HCT116 (cell line): Measurements from ENCODE around the gene CES1. TPM values are rescaled to one million over a fixed set of nuclear protein-coding genes. Genes with fewer than 3 reads are reported as not detected.

Experiments used
- ATAC-seq: fragments of 200-7000 bp; cut with Tn5 transposase; 2 replicates; pipeline ENCODE4 v1.9.1; 2020; ENCODE audit warnings: mild to moderate bottlenecking, moderate library complexity
- BruUV-seq: library from RNA; stranded (reverse); fragments of 400-500 nt; replicated peaks from 2 replicates; lab custom pipeline; 2021; lab: Mats Ljungman, UMichigan
- CTCF ChIA-PET: fragments of 300-600 bp; sonication (Branson Sonifier 250); formaldehyde crosslinking; loops from one replicate; lab custom pipeline; 2021; ENCODE audit warnings: antibody characterized with exemption; lab: Charles Lee
- POLR2A ChIA-PET: fragments of 300-600, 350-600 bp; sonication (Branson Sonifier 250); formaldehyde crosslinking; loops from one replicate; lab custom pipeline; 2021; ENCODE audit warnings: antibody characterized with exemption; lab: Charles Lee
- RAD21 ChIA-PET, 2 experiments: fragments of 300-600 bp; sonication (Branson Sonifier 250); formaldehyde crosslinking; loops; one replicate each; lab custom pipeline; 2023; ENCODE audit warnings: low total read pairs in 2 of 2; ENCODE audit not compliant: uncharacterized antibody in 2 of 2, unreplicated experiment in 2 of 2, low non-redundant PET in 1 of 2; lab: Charles Lee
- DNase-seq: peaks from one replicate; pipeline ENCODE4 v3.0.0-alpha.2; 2010; ENCODE audit warnings: low read depth, low spot score
- H2AFZ ChIP-seq: fragments of 200-600 bp; shearing (Covaris generic), sonication (generic); 2 replicates; pipeline ENCODE4 v1.6.1; 2017; ENCODE audit warnings: low read depth, mixed run types, mixed read lengths, antibody characterized with exemption, low read length; ENCODE audit not compliant: poor library complexity, severe bottlenecking
- H3K27ac ChIP-seq: 2 replicates; pipeline ENCODE4 v1.5.1; 2012; ENCODE audit warnings: low read depth, low read length
- H3K27me3 ChIP-seq: fragments of 200-600 bp; sonication (generic); 2 replicates; pipeline ENCODE4 v1.6.1; 2016; ENCODE audit warnings: mixed run types, low read length, mixed read lengths; ENCODE audit not compliant: insufficient read depth
- H3K36me3 ChIP-seq, 2 experiments: fragments of 200-500 bp in 1 of 2; fragments of 200-600 bp in 1 of 2; sonication (Bioruptor generic) in 1 of 2; sonication (generic) in 1 of 2; 2 replicates each; pipeline versions ENCODE4 v1.5.1 to v1.6.1; 2014 to 2016; ENCODE audit warnings: low read length in 2 of 2, inconsistent platforms in 1 of 2, mixed read lengths in 1 of 2, mixed run types in 1 of 2; ENCODE audit not compliant: insufficient read depth in 2 of 2, control insufficient read depth in 1 of 2
- H3K4me1 ChIP-seq, 2 experiments: fragments of 200-600 bp in 1 of 2; sonication (generic) in 1 of 2; 2 replicates each; pipeline versions ENCODE4 v1.5.1 to v1.6.1; 2012 to 2017; ENCODE audit warnings: low read length in 2 of 2, inconsistent platforms in 1 of 2, mild to moderate bottlenecking in 1 of 2, mixed read lengths in 1 of 2, mixed run types in 1 of 2, moderate library complexity in 1 of 2; ENCODE audit not compliant: insufficient read depth in 2 of 2, control insufficient read depth in 1 of 2
- H3K4me2 ChIP-seq: fragments of 200-600 bp; sonication (generic); 2 replicates; pipeline ENCODE4 v1.6.1; 2017; ENCODE audit warnings: mixed run types, low read length, mixed read lengths
- H3K4me3 ChIP-seq, 2 experiments: fragments of 200-600 bp in 1 of 2; sonication (generic) in 1 of 2; replicated peaks in 1 of 2; 2 replicates each; pipeline ENCODE4 v1.5.1; 2011 to 2016; ENCODE audit warnings: low read length in 2 of 2, control low read depth in 1 of 2, low read depth in 1 of 2, mild to moderate bottlenecking in 1 of 2, mixed read lengths in 1 of 2, mixed run types in 1 of 2
- H3K79me2 ChIP-seq: fragments of 200-600 bp; sonication (generic); 2 replicates; pipeline ENCODE4 v1.6.1; 2017; ENCODE audit warnings: mild to moderate bottlenecking, mixed run types, low read length, moderate library complexity, mixed read lengths; ENCODE audit not compliant: insufficient read depth
- H3K9ac ChIP-seq: fragments of 200-600 bp; sonication (generic); 2 replicates; pipeline ENCODE4 v1.6.1; 2016; ENCODE audit warnings: low read length, mixed read lengths
- H3K9me2 ChIP-seq: fragments of 200-600 bp; sonication (generic), shearing (Covaris generic); 2 replicates; pipeline ENCODE4 v1.6.1; 2017; ENCODE audit warnings: mixed run types, mild to moderate bottlenecking, moderate library complexity; ENCODE audit not compliant: insufficient read depth
- H3K9me3 ChIP-seq, 2 experiments: fragments of 200-500 bp in 1 of 2; fragments of 200-600 bp in 1 of 2; sonication (Bioruptor generic) in 1 of 2; sonication (generic) in 1 of 2; 2 replicates each; pipeline ENCODE4 v1.6.1; 2014 to 2017; ENCODE audit warnings: low read length in 2 of 2, mixed read lengths in 2 of 2, inconsistent platforms in 1 of 2, low read depth in 1 of 2, mild to moderate bottlenecking in 1 of 2, mixed run types in 1 of 2, moderate library complexity in 1 of 2; ENCODE audit not compliant: control insufficient read depth in 1 of 2, insufficient read depth in 1 of 2
- H4K20me1 ChIP-seq: fragments of 200-600 bp; sonication (generic), shearing (Covaris generic); 2 replicates; pipeline ENCODE4 v1.6.1; 2017; ENCODE audit warnings: mixed run types, mild to moderate bottlenecking, moderate library complexity; ENCODE audit not compliant: insufficient read depth
- CBX3 ChIP-seq: IDR thresholded peaks from 2 replicates; pipeline ENCODE4 v1.6.1; 2012; ENCODE audit warnings: low read depth
- CEBPB ChIP-seq: IDR thresholded peaks from 2 replicates; pipeline ENCODE4 v1.6.1; 2012; ENCODE audit warnings: low read depth
- JUND ChIP-seq: IDR thresholded peaks from 2 replicates; pipeline ENCODE4 v1.6.1; 2012
- POLR2A ChIP-seq: IDR thresholded peaks from 2 replicates; pipeline ENCODE4 v1.7.0; 2011; ENCODE audit warnings: borderline replicate concordance; ENCODE audit not compliant: insufficient read depth, insufficient read length; ENCODE audit errors: extremely low read depth
- RAD21 ChIP-seq: IDR thresholded peaks from 2 replicates; pipeline ENCODE4 v1.6.1; 2012; ENCODE audit warnings: low read depth, mild to moderate bottlenecking
- SIN3A ChIP-seq: IDR thresholded peaks from 2 replicates; pipeline ENCODE4 v1.6.1; 2012; ENCODE audit warnings: low read depth
- SP1 ChIP-seq: IDR thresholded peaks from 2 replicates; pipeline ENCODE4 v1.6.1; 2012; ENCODE audit warnings: low read depth
- SRF ChIP-seq: IDR thresholded peaks from 2 replicates; pipeline ENCODE4 v1.6.1; 2012; ENCODE audit warnings: low read depth
- intact Hi-C: fragments of 100-400 bp; cut with micrococcal nuclease; formaldehyde crosslinking; loops from 2 replicates; pipeline ENCODE4 v1.10.0; 2022
- total RNA-seq: library from RNA; stranded (reverse); gene quantifications from one replicate; pipeline ENCODE4 v1.2.1, GENCODE V29; 2021; ENCODE audit not compliant: unreplicated experiment
- TF ChIP-seq, protein P1 (sequence below): IDR thresholded peaks from 2 replicates; pipeline ENCODE4 v1.6.1; 2012
- TF ChIP-seq, protein P2 (sequence below): IDR thresholded peaks from 2 replicates; pipeline ENCODE4 v1.6.1; 2011; ENCODE audit warnings: mild to moderate bottlenecking, low read length, moderate library complexity; ENCODE audit not compliant: insufficient replicate concordance; ENCODE audit errors: extremely low read depth
- TF ChIP-seq, protein P3 (sequence below): IDR thresholded peaks from 2 replicates; pipeline ENCODE4 v1.6.1; 2012

CES1 gene
- total RNA-seq, 1 experiment from 2014 or later, result 1.8 TPM

DNA sequence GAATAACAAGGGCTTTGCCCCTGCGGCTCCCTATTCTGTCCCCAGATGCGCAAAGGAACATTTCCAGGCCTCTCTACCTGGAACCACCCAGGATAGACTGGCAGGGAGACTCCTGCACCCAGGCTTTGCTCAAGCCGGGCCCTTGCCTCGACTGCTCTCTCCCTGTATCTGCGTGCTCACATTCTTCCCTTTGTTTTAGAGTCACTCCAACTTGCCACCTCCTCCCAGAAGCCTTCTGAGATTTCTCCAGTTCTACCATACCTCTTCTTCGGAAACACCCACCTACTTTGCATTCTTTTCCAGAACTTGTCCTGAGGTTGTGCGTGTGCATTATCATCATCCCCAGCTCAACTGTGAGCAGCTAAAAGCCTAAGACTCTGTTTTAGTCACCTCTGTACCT is 39.2 kb upstream of the CES1 start (continued):
- no peak for TF ChIP-seq CBX3
- TF ChIP-seq, protein P1, sequence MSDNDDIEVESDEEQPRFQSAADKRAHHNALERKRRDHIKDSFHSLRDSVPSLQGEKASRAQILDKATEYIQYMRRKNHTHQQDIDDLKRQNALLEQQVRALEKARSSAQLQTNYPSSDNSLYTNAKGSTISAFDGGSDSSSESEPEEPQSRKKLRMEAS, result no peak
- TF ChIP-seq JUND, result no peak

DNA sequence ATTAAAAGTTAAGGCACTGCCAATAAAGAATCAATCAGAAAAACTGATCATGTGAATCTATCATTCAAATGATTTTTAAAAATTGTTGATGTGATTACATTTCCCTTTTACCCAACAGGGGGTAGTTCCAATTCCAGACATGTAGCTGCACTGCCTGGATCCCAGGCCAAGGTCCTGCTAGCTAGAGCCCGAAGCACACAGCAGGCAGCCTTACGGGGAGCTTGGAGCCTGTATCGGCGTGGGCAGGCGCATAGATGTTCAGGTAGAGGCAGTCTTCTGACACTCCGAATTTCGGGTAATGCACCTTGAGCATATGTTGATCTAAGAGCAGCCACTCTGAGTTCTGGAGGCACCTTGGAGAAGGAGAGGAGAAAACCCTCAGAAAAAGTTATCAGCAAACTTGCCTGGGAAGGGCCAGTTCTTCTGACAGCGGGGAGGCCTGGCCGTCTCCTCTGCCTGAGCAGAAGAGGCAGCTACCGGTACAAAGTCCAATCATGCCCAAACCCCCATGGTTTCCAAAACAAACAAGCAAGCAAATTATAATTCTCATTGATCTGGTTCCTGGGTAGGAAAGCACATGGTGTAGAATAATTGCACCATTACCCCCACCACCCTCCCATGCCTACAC is 38.6 kb upstream of the CES1 start:
- Histone ChIP-seq H3K9me2 (no peaks in the 10 kb centered on the region), H3K36me3 (no peaks in the 10 kb centered on the region), H2AFZ (no peak overlapping the region), H3K79me2 (no peaks in the 10 kb centered on the region), H3K4me3 (no peak overlapping the region), H4K20me1 (no peaks in the 10 kb centered on the region), H3K27me3 (peaks cover 33% of the 10 kb centered on the region)
- DNase-seq (no peak), ATAC-seq (no peak)
- RAD21 ChIA-PET, result no interaction called here
- intact Hi-C loops, result no loop called here
- POLR2A ChIA-PET, result no interaction called here
- no peak for TF ChIP-seq CEBPB
- TF ChIP-seq, protein P2, sequence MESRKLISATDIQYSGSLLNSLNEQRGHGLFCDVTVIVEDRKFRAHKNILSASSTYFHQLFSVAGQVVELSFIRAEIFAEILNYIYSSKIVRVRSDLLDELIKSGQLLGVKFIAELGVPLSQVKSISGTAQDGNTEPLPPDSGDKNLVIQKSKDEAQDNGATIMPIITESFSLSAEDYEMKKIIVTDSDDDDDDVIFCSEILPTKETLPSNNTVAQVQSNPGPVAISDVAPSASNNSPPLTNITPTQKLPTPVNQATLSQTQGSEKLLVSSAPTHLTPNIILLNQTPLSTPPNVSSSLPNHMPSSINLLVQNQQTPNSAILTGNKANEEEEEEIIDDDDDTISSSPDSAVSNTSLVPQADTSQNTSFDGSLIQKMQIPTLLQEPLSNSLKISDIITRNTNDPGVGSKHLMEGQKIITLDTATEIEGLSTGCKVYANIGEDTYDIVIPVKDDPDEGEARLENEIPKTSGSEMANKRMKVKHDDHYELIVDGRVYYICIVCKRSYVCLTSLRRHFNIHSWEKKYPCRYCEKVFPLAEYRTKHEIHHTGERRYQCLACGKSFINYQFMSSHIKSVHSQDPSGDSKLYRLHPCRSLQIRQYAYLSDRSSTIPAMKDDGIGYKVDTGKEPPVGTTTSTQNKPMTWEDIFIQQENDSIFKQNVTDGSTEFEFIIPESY, result no peak
- no peak for TF ChIP-seq SIN3A
- TF ChIP-seq RAD21, result no peak
- TF ChIP-seq, protein P3, sequence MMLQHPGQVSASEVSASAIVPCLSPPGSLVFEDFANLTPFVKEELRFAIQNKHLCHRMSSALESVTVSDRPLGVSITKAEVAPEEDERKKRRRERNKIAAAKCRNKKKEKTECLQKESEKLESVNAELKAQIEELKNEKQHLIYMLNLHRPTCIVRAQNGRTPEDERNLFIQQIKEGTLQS, result no peak
- no peak for TF ChIP-seq SP1
- TF ChIP-seq, protein P1, result no peak
- TF ChIP-seq SRF, result no peak
- no peak for TF ChIP-seq POLR2A
- TF ChIP-seq, all 23 proteins: peak for 0
- CTCF ChIA-PET, result no interaction called here
- no TSS peak for BruUV-seq
- H3K9me3 ChIP-seq, result no peaks in the 10 kb centered on the region
- no peaks in the 10 kb centered on the region for H3K4me1 ChIP-seq
- no peak overlapping the region for H3K4me2 ChIP-seq
- H3K9ac ChIP-seq, result no peak overlapping the region
- H3K27ac ChIP-seq, result no peak overlapping the region
